K562 treated with DMSO at 1 percent for 48 hours (cell line): ENCODE data around the gene GTF2F2. TPM values are rescaled to one million over a fixed set of nuclear protein-coding genes. Genes with fewer than 3 reads are reported as not detected.

Experiments used
- total RNA-seq: library from RNA; unstranded; fragments of 300-600 nt; gene quantifications from 2 replicates; pipeline ENCODE4 v1.2.3, GENCODE V29; 2022; ENCODE audit warnings: low replicate concordance; ENCODE audit errors: extremely low read depth

GTF2F2 gene, protein sequence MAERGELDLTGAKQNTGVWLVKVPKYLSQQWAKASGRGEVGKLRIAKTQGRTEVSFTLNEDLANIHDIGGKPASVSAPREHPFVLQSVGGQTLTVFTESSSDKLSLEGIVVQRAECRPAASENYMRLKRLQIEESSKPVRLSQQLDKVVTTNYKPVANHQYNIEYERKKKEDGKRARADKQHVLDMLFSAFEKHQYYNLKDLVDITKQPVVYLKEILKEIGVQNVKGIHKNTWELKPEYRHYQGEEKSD
- not detected in 2 replicates for total RNA-seq

DNA sequence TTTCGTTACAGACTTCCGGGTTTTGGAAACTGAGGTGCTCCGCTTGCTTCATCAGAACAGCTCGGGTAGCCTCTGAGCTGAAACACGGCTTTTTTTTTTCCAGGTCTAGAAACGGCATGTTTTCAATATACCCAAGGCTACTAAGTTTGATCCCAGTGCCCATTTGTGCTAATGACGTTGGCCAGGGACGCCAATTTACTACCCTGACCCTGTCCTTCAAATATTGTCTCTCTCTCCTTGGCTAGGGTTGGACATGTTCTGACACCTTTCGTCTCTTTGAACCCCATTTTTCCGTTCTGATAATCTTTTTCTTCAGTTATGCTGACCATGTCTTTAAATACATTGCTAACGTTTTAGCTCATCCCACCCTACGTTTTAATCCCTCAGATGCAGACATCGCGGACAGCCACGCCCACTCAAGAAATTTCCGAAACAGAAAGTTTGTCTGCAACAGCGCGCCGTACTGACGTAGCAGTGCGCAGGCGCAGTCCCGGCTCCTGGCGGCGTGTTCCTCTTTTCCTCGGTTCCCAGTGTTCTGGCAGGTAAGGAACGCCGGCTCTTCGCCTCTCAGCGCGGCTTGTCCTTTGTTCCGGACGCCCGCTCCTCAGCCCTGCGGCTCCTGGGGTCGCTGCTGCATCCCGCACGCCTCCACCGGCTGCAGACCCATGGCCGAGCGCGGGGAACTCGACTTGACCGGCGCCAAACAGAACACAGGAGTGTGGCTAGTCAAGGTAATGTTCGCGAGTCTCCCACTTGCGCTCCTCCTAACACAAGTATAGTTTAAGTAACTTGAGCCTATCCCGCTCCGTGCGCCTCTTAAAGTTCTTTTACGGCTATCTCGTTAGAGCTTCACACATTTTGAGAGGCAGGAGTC is at the start of gene GTF2F2:
Gene GTF2F2, plus strand, starts transcription at position 520 of the 874 bp plus-strand sequence. Its CDS starts 146 bp downstream, at position 666.

GRCh38 chr13:45200701-45201232 is 80.5 kb downstream of the GTF2F2 start, which contains the start of gene KCTD4:
Gene KCTD4 (minus strand): TSS chr13:45201045. CDS start chr13:45194567, 6,478 bp downstream.

Other genes starting within 250 kb of the GTF2F2 start
- not detected in 2 replicates for gene NUFIP1, start 131.0 kb upstream of the GTF2F2 start, total RNA-seq
- not detected in 2 replicates for gene GPALPP1, start 131.0 kb upstream of the GTF2F2 start, total RNA-seq
- gene KCTD4, start 80.5 kb downstream of the GTF2F2 start, total RNA-seq: not detected in 2 replicates
- 2,327 and 3,041 TPM in 2 replicates for gene TPT1, start 220.7 kb downstream of the GTF2F2 start, total RNA-seq